ENCODE data around the gene IL11.
A peak's percentile ranks its signal among the peaks of the same experiment; 100 is the strongest.

DNA sequence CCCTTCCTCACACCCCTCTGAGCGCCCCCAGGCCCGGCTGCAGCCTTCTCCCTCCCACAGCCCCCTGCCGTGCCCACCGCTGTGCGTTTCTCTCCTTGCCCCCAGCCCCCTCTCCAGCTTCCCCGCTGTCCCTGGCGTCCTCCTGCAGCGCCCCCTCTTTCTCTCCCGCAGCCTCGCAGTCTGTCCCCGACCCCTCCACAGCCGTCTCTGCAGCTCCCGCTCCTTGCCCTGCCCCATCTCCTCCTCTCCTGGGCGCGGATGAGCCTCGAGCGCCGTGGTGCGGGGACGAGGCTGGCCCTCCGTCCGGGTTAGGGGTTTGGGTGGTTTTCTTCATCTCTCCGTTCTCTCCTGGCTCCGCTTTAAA is 29.5 kb downstream of the IL11 start:
- TF ChIP-seq EZH2 (IDR thresholded peaks at IDR 0.05; ENCODE audit: borderline replicate concordance) (no peak), EZH2phosphoT487 (IDR thresholded peaks at IDR 0.05; ENCODE audit: low read depth, severe bottlenecking, unreplicated experiment) (no peak)
- TF ChIP-seq, protein P1, sequence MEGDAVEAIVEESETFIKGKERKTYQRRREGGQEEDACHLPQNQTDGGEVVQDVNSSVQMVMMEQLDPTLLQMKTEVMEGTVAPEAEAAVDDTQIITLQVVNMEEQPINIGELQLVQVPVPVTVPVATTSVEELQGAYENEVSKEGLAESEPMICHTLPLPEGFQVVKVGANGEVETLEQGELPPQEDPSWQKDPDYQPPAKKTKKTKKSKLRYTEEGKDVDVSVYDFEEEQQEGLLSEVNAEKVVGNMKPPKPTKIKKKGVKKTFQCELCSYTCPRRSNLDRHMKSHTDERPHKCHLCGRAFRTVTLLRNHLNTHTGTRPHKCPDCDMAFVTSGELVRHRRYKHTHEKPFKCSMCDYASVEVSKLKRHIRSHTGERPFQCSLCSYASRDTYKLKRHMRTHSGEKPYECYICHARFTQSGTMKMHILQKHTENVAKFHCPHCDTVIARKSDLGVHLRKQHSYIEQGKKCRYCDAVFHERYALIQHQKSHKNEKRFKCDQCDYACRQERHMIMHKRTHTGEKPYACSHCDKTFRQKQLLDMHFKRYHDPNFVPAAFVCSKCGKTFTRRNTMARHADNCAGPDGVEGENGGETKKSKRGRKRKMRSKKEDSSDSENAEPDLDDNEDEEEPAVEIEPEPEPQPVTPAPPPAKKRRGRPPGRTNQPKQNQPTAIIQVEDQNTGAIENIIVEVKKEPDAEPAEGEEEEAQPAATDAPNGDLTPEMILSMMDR (IDR thresholded peaks at IDR 0.05; ENCODE audit: poor library complexity): peak; percentile 36

All from hepatocyte (in vitro differentiated cells).